NCI-H1417 (cell line): ENCODE measurements around the gene NSD1.
A peak's percentile ranks its signal among the peaks of the same experiment; 100 is the strongest.
"Not testable (repeated sequence)": the region's sequence is repeated elsewhere in the genome, so short reads cannot be mapped to it uniquely, and the experiment has no call there.

Experiments used
- DNase-seq, 3 experiments: peaks; one replicate each; lab custom pipeline; 2025; lab: John Stamatoyannopoulos, UW

NSD1 gene

GRCh38 chr5:177290816-177291596 is 157.4 kb downstream of the NSD1 start:
- no peak for DNase-seq

- DNase-seq: no peak
Measured at GRCh38 chr5:177291735-177292134, 158.2 kb downstream of the NSD1 start.

- no peak for DNase-seq
Measured at GRCh38 chr5:177293819-177294581, 160.4 kb downstream of the NSD1 start.

GRCh38 chr5:177294632-177295031 is 161.1 kb downstream of the NSD1 start:
- no peak for DNase-seq

GRCh38 chr5:177295924-177296323 is 162.4 kb downstream of the NSD1 start:
- no peak for DNase-seq

GRCh38 chr5:177296581-177296980 is 163.0 kb downstream of the NSD1 start:
- DNase-seq: no peak

GRCh38 chr5:177297922-177298321 is 164.3 kb downstream of the NSD1 start:
- DNase-seq: no peak

GRCh38 chr5:177299697-177300096 is 166.1 kb downstream of the NSD1 start:
- DNase-seq: no peak

GRCh38 chr5:177300236-177300880 is 166.8 kb downstream of the NSD1 start:
- DNase-seq: no peak

- DNase-seq: no peak
Measured at GRCh38 chr5:177300951-177301350, 167.4 kb downstream of the NSD1 start.

- peak in 2 of 3 experiments; percentile 31 to 35 for DNase-seq
Measured at GRCh38 chr5:177301503-177302165, 168.1 kb downstream of the NSD1 start.

- no peak for DNase-seq
Measured at GRCh38 chr5:177302354-177303110, 169.0 kb downstream of the NSD1 start.

- peak; percentile 77 to 87 (median 82) for DNase-seq
Measured at GRCh38 chr5:177303121-177303924, 169.8 kb downstream of the NSD1 start, which contains the start of the genes PRELID1 and RAB24. TSS of gene PRELID1 (plus strand) at chr5:177303799. CDS start at chr5:177303986, 187 bp downstream. TSS of gene RAB24 (minus strand) at chr5:177303719. CDS start at chr5:177303288, 431 bp downstream.

GRCh38 chr5:177303925-177304391 is 170.4 kb downstream of the NSD1 start:
- peak in 1 of 3 experiments; percentile 55 for DNase-seq

GRCh38 chr5:177304392-177305119 is 171.0 kb downstream of the NSD1 start:
- peak in 1 of 3 experiments; percentile 18 for DNase-seq

GRCh38 chr5:177306103-177306640 is 172.6 kb downstream of the NSD1 start:
- DNase-seq: not testable (repeated sequence)

GRCh38 chr5:177306674-177307543 is 173.3 kb downstream of the NSD1 start:
- no peak for DNase-seq
